Neural cell (in vitro differentiated cells): ENCODE measurements around the gene ACBD6.

Experiments used
- EP300 ChIP-seq: fragments of 450-650 bp; conservative IDR thresholded peaks from 2 replicates; pipeline ENCODE4 v1.6.1; 2014; ENCODE audit warnings: antibody characterized with exemption, mild to moderate bottlenecking, moderate library complexity; ENCODE audit not compliant: poor library complexity, severe bottlenecking
- EZH2 ChIP-seq: fragments of 200-600, 300-800 bp; shearing (Covaris generic), sonication (generic); IDR thresholded peaks from 2 replicates; pipeline ENCODE4 v1.6.1; 2014; ENCODE audit warnings: antibody characterized with exemption, low read length, borderline replicate concordance, mild to moderate bottlenecking; ENCODE audit not compliant: insufficient read depth, poor library complexity, severe bottlenecking
- MXI1 ChIP-seq: fragments of 450-650 bp; conservative IDR thresholded peaks from 2 replicates; pipeline ENCODE4 v1.6.1; 2014; ENCODE audit warnings: antibody characterized with exemption, mild to moderate bottlenecking; ENCODE audit not compliant: poor library complexity, severe bottlenecking
- SMC3 ChIP-seq: fragments of 450-650 bp; conservative IDR thresholded peaks from 2 replicates; pipeline ENCODE4 v1.6.1; 2014; ENCODE audit warnings: antibody characterized with exemption, mild to moderate bottlenecking, moderate library complexity; ENCODE audit not compliant: poor library complexity
- TF ChIP-seq, protein P1 (sequence below): fragments of 450-650 bp; IDR thresholded peaks from 2 replicates; pipeline ENCODE4 v1.5.1; 2014; ENCODE audit warnings: antibody characterized with exemption, mild to moderate bottlenecking, moderate library complexity; ENCODE audit not compliant: poor library complexity, severe bottlenecking

DNA sequence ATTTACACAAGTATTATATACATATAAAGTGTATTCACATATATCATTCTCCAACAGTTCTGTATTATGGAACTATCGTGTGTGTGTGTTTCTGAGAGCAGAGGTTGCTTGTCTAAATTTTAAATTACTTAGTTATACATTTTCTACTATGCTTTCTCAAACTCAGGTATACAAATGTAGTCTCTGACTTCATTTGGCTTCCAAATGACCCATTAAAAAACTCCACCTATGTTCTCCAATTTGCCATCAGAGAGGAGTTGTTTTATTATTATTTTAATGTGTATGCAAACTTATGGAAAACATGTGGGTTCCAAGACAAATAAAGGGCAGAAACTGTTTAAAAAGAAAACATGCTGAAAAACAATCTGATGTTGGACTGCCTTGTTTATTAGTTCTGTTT, 131.8 kb downstream of the ACBD6 start:
- no peak for TF ChIP-seq EP300
- no peak for TF ChIP-seq EZH2
- TF ChIP-seq, protein P1, sequence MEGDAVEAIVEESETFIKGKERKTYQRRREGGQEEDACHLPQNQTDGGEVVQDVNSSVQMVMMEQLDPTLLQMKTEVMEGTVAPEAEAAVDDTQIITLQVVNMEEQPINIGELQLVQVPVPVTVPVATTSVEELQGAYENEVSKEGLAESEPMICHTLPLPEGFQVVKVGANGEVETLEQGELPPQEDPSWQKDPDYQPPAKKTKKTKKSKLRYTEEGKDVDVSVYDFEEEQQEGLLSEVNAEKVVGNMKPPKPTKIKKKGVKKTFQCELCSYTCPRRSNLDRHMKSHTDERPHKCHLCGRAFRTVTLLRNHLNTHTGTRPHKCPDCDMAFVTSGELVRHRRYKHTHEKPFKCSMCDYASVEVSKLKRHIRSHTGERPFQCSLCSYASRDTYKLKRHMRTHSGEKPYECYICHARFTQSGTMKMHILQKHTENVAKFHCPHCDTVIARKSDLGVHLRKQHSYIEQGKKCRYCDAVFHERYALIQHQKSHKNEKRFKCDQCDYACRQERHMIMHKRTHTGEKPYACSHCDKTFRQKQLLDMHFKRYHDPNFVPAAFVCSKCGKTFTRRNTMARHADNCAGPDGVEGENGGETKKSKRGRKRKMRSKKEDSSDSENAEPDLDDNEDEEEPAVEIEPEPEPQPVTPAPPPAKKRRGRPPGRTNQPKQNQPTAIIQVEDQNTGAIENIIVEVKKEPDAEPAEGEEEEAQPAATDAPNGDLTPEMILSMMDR: no peak
- no peak for TF ChIP-seq MXI1
- no peak for TF ChIP-seq SMC3
